NCI-H1092 (cell line): ENCODE measurements around the gene CACNB4.
"Not testable (repeated sequence)": the region's sequence is repeated elsewhere in the genome, so short reads cannot be mapped to it uniquely, and the experiment has no call there.

Experiments used
- DNase-seq: peaks from one replicate; lab custom pipeline; 2025; lab: John Stamatoyannopoulos, UW

CACNB4 gene

GRCh38 chr2:151819920-151820319 is 278.9 kb downstream of the CACNB4 start:
- DNase-seq = no peak

DNA sequence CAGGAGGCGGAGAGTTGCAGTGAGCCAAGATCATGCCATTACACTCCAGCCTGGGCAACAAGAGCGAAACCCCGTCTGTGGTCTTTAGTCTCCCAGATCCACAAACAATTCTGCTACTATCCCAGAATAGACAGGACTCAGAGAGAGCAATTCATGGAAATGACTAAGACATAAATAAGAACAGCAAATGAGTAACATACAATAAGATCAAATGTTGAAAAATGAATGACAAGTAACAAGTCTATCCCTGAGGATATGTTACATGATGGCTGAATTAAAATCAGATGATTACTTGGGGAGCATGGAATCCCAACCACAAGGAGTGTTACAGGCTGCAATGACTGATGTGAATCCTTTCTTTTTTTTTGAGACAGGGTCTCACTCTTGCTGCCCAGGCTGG is 280.9 kb downstream of the CACNB4 start:
- no peak for DNase-seq

- no peak for DNase-seq
Observed at GRCh38 chr2:151816843-151817242, 282.0 kb downstream of the CACNB4 start.

DNA sequence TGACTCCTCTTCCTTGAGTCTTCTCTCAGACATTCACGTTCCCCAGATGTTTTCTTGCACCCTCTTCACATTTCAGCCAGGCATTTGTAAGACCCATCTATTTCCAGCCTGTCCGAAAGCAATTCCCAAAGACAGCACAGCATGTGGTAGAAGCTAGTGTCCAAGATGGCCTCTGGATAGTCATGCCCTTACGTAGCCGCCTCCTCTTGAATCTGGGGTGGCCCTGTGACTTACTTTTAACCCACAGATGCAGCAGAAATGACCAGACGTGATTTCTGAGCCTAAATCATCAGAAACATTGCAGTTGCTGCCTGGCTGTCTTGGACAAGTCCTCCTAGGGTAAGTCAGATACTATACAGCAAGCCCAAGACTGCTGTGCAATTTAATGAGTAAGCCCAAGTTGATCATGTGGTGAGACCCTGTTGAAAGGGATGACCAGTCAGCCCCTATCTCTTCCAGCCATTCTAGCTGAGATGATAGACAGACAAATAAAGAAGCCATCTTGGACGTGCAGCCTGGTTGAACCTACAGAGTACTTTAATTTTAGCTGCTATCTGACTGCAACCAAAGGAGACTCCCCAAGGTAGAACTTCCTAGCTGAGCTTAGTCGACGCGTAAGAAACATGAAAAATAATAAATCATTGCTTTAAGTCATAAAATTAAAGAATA is 282.9 kb downstream of the CACNB4 start:
- DNase-seq = no peak

DNA sequence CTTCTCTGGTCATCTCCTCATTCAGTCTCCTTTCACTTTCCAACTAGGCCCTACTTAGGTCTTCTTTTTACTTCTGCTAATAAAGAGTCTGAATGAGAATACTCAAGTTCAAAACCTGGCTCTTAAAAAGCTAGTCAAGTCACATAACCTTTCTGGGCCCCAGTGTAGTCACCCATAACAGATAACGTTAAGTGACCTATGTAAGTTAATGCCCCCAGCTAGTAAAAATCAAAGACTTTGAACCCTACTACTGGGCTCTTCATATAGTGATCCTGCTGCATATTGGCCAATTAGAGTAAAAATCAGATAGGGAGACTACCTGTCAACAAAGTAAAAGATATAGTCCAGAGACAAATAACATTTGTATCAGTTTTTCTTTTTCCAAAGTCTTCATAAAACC is 288.4 kb downstream of the CACNB4 start:
- no peak for DNase-seq

GRCh38 chr2:151809073-151809383 is 289.8 kb downstream of the CACNB4 start:
- DNase-seq = no peak

DNA sequence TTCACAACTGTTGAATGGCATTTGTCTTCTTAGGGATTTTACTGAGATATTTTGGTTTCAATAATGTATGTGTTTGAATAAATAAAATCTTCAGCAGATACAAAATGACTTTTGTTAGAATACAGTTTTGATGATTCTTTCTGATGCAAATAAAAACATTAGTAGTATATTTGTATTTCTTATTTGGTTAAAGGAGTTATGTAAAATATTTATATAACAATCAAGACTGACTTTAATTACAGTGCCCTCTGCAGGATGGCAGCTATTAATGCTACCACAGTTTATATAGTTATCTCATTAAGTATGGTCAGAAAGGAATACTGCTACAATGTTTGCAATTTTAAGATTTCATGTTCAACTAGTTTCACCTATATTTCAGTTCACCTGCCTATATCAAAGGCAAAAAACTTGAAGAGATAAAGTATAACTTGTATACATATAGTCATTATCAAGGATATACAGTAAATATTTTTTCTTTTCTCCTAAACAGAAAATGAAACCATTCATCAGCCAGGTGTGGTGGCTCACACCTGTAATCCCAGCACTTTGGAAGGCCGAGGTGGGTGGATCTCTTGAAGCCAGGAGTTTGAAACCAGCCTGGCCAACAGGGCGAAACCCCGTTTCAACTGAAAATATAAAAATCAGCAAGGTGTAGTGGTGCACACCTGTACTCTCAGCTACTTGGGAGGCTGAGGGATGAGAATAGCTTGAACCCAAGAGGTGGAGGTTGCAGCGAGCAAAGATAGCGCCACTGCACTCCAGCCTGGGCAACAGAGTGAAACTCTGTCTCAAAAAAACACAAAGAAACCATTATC is 290.4 kb downstream of the CACNB4 start:
- DNase-seq = no peak

GRCh38 chr2:151805961-151806360 is 292.9 kb downstream of the CACNB4 start:
- DNase-seq = no peak

- DNase-seq = no peak
Observed at GRCh38 chr2:151805343-151805742, 293.5 kb downstream of the CACNB4 start.

DNA sequence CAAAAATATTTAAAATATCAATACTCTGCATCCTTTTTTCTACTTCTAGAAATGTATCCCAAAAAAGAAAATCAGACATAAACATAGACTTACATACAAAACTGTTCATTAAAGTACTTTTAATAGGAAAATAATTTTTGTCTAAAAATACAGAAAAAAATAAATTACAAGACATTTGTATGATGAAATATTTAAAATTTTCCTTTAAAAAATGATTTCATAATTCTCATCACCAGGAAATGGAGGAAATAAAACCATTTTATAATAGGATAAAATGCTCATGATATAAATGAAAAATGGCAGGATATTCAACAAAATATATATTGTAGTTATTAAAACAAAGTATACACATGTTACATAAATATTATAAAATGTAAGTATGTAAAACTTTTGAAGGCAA is 295.0 kb downstream of the CACNB4 start:
- no peak for DNase-seq

GRCh38 chr2:151802315-151802714 is 296.5 kb downstream of the CACNB4 start:
- DNase-seq = no peak

- no peak for DNase-seq
Observed at GRCh38 chr2:151799886-151800292, 299.0 kb downstream of the CACNB4 start.

GRCh38 chr2:151796774-151797173 is 302.1 kb downstream of the CACNB4 start:
- no peak for DNase-seq

DNA sequence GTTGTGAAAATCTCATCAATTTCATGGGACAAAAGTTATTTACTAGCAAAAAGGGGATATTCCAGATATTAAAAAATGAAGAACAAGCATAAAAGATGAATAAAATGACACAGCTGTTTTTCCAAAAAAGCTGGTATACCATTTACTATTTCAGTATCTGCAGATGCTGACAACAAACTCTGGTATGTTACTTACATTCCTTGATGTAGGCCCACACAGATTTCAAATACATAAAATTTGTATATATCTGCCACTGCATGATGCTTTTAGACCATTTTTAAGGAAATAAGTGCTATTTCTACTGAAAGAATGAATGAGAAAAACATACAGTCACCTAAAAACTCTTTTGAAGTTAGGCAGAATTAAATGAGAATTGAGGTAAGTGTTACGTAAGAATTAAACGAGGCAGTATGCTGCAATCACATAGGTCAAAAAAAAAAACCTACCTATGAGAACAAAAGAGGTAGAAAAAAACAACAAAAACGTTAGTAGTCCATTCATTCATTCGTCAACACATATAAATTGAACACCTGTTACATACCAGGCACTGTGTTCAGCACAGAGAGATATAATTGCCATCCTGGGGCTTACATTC is 303.1 kb downstream of the CACNB4 start:
- DNase-seq = no peak

DNA sequence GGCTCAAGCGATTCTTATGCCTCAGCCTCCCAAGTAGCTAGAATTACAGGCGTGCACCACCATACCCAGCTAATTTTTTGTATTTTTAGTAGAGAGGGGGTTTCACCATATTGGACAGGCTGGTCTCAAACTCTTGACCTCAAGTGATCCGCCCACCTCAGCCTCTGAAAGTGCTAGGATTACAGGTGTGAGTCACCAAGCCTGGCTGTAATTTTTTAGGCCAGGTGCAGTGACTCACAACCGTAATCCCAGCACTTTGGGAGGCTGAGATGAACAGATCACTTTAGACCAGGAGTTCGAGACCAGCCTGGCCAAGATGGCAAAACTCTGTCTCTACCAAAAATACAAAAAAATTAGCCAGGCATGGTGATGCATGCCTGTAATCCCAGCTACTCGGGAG is 304.4 kb downstream of the CACNB4 start:
- not testable (repeated sequence) for DNase-seq

DNA sequence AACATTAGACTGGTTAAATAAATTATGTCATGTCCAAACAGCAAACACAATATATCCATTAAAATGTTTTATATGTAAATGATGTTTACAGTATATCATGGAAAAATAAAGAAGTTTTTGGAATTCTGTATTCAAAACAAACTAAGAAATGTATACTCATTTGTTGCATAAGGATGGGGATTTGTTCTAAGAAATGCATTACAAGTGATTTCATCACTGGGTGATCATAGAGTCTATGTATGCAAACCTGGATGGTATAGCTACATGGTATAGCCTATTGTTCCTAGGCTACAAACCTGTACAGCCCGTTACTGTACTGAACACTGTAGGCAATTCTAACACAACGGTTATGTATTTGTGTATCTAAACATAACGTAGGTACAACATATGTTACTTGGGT is 305.7 kb downstream of the CACNB4 start:
- no peak for DNase-seq

- DNase-seq = no peak
Observed at GRCh38 chr2:151792589-151792988, 306.3 kb downstream of the CACNB4 start.

GRCh38 chr2:151791545-151791944 is 307.3 kb downstream of the CACNB4 start:
- DNase-seq = no peak

GRCh38 chr2:151790689-151791088 is 308.2 kb downstream of the CACNB4 start:
- no peak for DNase-seq

- no peak for DNase-seq
Observed at GRCh38 chr2:151789055-151789834, 309.6 kb downstream of the CACNB4 start.

DNA sequence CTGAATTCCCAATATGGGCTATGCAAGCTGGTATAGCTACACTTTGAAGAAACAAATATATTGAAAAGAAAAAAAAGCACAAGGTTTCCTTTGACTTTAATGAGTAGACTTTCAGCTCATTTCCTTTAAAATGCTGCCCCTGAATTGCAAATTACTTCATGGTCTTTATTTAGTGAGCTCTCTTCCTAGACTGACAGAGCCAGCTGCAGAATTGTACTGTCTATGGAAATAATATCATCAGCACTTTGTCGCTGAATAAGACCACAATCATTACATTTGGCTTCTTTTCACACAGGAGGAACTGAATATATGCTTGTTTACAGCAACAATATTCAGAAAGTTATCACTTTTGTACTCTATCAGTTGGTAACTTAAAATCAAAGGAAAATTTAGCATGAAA is 312.4 kb downstream of the CACNB4 start:
- no peak for DNase-seq

- no peak for DNase-seq
Observed at GRCh38 chr2:151786077-151786476, 312.8 kb downstream of the CACNB4 start.

DNA sequence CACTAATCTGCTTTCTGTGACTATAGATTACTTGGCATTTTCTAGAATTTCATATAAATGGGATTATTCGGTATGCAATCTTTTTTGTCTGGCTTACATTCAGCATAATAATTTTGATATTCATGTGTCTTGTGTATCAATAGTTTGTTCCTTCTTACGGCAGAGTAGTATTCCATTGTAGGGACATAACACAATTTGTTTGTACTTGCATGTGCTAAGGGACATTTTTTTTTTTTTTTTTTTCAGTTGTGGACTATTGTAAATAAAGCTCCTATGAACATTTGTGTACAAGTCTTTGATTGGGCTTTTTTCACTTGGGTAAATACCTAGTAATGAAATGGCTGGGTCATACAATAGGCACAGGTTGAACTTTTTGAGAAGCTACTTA is 315.7 kb downstream of the CACNB4 start:
- no peak for DNase-seq
